CD4-positive, alpha-beta T cell (primary cell): ENCODE measurements around the gene GRID2. TPM values are rescaled to one million over a fixed set of nuclear protein-coding genes. Genes with fewer than 3 reads are reported as not detected.

Source experiments
- ATAC-seq: fragments of 200-7000 bp; cut with Tn5 transposase; one replicate; pipeline ENCODE4 v1.10.0; 2022; ENCODE audit warnings: mild to moderate bottlenecking; ENCODE audit not compliant: poor library complexity
- CTCF ChIA-PET: fragments of 350-600 bp; sonication (Branson Sonifier 250); formaldehyde crosslinking; loops from one replicate; lab custom pipeline; 2021; ENCODE audit warnings: antibody characterized with exemption, inconsistent platforms; lab: Charles Lee
- POLR2A ChIA-PET: fragments of 350-600 bp; sonication (Branson Sonifier 250); formaldehyde crosslinking; loops from one replicate; lab custom pipeline; 2021; ENCODE audit warnings: antibody characterized with exemption, inconsistent platforms; lab: Charles Lee
- DNase-seq, 14 experiments: peaks; one replicate each; pipeline ENCODE4 v3.0.0-alpha.2; 2013 to 2020; ENCODE audit warnings: mixed read lengths in 2 of 14
- H3K27ac ChIP-seq, 2 donors: one replicate each; pipeline versions ENCODE4 v1.5.1 to v1.7.0; 2013; ENCODE audit warnings: low read length in 2 of 2, low read depth in 1 of 2, mild to moderate bottlenecking in 1 of 2
- H3K27me3 ChIP-seq, 2 experiments: 1 replicate in 1 of 2; 2 replicates in 1 of 2; pipeline versions ENCODE4 v1.6.1 to v1.7.0; 2013; ENCODE audit warnings: low read length in 2 of 2, control low read depth in 1 of 2, mild to moderate bottlenecking in 1 of 2, moderate library complexity in 1 of 2; ENCODE audit not compliant: insufficient read depth in 2 of 2, control insufficient read depth in 1 of 2
- H3K36me3 ChIP-seq: one replicate; pipeline ENCODE4 v1.6.1; 2013; ENCODE audit warnings: low read length, control low read depth; ENCODE audit not compliant: insufficient read depth
- H3K4me1 ChIP-seq: one replicate; pipeline ENCODE4 v1.6.1; 2013; ENCODE audit warnings: low read length, control low read depth; ENCODE audit not compliant: insufficient read depth
- H3K4me3 ChIP-seq: one replicate; pipeline ENCODE4 v1.5.1; 2013; ENCODE audit warnings: mild to moderate bottlenecking, low read length, moderate library complexity
- H3K9me3 ChIP-seq, 2 experiments: 1 replicate in 1 of 2; 2 replicates in 1 of 2; pipeline versions ENCODE4 v1.6.1 to v1.7.0; 2013; ENCODE audit warnings: low read length in 2 of 2, mild to moderate bottlenecking in 2 of 2, control low read depth in 1 of 2, moderate library complexity in 1 of 2; ENCODE audit not compliant: control insufficient read depth in 1 of 2, insufficient read depth in 1 of 2
- H3K27ac Mint-ChIP-seq: one replicate; pipeline ENCODE4 v1.8.0; 2020; ENCODE audit warnings: mixed read lengths
- H3K27me3 Mint-ChIP-seq: one replicate; pipeline ENCODE4 v1.8.0; 2021; ENCODE audit warnings: mixed read lengths
- H3K36me3 Mint-ChIP-seq: one replicate; pipeline ENCODE4 v1.8.0; 2021; ENCODE audit warnings: low read depth, mixed read lengths
- H3K4me1 Mint-ChIP-seq: one replicate; pipeline ENCODE4 v1.8.0; 2021; ENCODE audit warnings: low read depth, mixed read lengths
- H3K4me3 Mint-ChIP-seq: one replicate; pipeline ENCODE4 v1.8.0; 2020; ENCODE audit warnings: mild to moderate bottlenecking, mixed read lengths
- H3K9me3 Mint-ChIP-seq: one replicate; pipeline ENCODE4 v1.8.0; 2020; ENCODE audit warnings: mixed read lengths
- intact Hi-C, 2 experiments: fragments of 100-400 bp; cut with DNase I in 1 of 2; cut with micrococcal nuclease in 1 of 2; formaldehyde crosslinking; loops; one replicate each; pipeline versions ENCODE4 v1.15.1 to v1.9.0; 2023 to 2025; cut with DNase I, micrococcal nuclease
- total RNA-seq, 174 experiments: library from RNA in 2 of 174; stranded (reverse) in 2 of 174; gene quantifications; one replicate each; pipeline ENCODE4 v1.2.3 and lab custom pipeline; 2021 to 2026
- TF ChIP-seq, protein P1 (sequence below): fragments of 200-600 bp; IDR thresholded peaks from one replicate; pipeline ENCODE4 v1.8.0; 2022; ENCODE audit warnings: antibody characterized with exemption, mild to moderate bottlenecking

The GRID2 gene
- total RNA-seq, 2 experiments from 2014 or later = not detected

DNA sequence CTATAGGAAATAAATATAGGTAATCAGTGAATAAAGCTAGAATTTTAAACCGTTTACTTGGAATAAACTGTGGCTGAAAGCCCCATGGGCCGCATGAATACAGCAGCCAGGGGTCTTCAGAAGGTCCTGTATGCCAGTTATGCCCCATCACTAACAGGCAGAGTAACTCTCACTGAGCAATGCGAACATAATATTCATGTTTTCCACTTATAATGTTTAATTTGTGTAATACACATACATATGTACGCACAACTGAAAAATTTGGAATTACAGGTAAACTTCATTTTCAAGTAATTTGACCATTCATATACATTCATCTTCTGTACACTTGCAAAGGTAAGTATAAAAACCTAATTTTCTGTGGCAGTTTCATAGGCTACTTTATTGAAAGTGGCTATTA is 998.5 kb downstream of the GRID2 start:
- ChIA-PET CTCF (no interaction called here), POLR2A (no interaction called here)
- H3K36me3 ChIP-seq = no peaks in the 10 kb centered on the region
- no peak for ATAC-seq
- H3K27me3 ChIP-seq = no peaks in the 10 kb centered on the region
- Mint-ChIP-seq H3K4me3 (no peak overlapping the region), H3K27ac (no peak overlapping the region), H3K4me1 (no peaks in the 10 kb centered on the region), H3K36me3 (no peaks in the 10 kb centered on the region), H3K9me3 (peaks cover 2% of the 10 kb centered on the region), H3K27me3 (no peaks in the 10 kb centered on the region)
- no peak overlapping the region for H3K27ac ChIP-seq
- H3K9me3 ChIP-seq = no peaks in the 10 kb centered on the region
- no peak overlapping the region for H3K4me3 ChIP-seq
- DNase-seq = no peak
- no peaks in the 10 kb centered on the region for H3K4me1 ChIP-seq
- TF ChIP-seq, protein P1, sequence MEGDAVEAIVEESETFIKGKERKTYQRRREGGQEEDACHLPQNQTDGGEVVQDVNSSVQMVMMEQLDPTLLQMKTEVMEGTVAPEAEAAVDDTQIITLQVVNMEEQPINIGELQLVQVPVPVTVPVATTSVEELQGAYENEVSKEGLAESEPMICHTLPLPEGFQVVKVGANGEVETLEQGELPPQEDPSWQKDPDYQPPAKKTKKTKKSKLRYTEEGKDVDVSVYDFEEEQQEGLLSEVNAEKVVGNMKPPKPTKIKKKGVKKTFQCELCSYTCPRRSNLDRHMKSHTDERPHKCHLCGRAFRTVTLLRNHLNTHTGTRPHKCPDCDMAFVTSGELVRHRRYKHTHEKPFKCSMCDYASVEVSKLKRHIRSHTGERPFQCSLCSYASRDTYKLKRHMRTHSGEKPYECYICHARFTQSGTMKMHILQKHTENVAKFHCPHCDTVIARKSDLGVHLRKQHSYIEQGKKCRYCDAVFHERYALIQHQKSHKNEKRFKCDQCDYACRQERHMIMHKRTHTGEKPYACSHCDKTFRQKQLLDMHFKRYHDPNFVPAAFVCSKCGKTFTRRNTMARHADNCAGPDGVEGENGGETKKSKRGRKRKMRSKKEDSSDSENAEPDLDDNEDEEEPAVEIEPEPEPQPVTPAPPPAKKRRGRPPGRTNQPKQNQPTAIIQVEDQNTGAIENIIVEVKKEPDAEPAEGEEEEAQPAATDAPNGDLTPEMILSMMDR = no peak
- intact Hi-C loops = no loop called here

DNA sequence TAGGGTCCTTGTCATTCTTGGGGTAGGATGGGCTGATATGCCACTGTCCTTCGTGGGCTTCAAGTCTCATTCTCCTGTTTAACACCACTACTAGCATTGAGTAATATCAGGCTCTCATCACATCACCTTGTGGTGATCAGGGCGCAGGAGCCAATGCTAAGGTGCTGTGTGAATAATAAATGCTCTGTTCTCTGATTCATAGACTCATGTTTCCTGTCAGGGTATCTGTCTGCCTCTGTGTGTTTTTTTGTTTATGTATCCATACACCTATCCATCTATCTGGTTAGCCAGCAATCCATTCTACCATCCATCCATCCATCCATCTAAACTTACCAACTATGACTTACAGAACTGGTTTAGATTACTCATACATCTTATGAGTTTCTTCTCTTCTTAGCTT is 999.7 kb downstream of the GRID2 start:
- ChIA-PET POLR2A (no interaction called here), CTCF (no interaction called here)
- intact Hi-C loops = no loop called here
- Histone ChIP-seq H3K27ac (no peak overlapping the region), H3K4me1 (no peaks in the 10 kb centered on the region), H3K9me3 (no peaks in the 10 kb centered on the region), H3K27me3 (no peaks in the 10 kb centered on the region), H3K36me3 (no peaks in the 10 kb centered on the region), H3K4me3 (no peak overlapping the region)
- peaks cover 2% of the 10 kb centered on the region for H3K9me3 Mint-ChIP-seq
- DNase-seq = no peak
- TF ChIP-seq, protein P1 = no peak
- no peaks in the 10 kb centered on the region for H3K4me1 Mint-ChIP-seq
- no peak overlapping the region for H3K4me3 Mint-ChIP-seq
- no peak overlapping the region for H3K27ac Mint-ChIP-seq
- H3K36me3 Mint-ChIP-seq = no peaks in the 10 kb centered on the region
- no peaks in the 10 kb centered on the region for H3K27me3 Mint-ChIP-seq
- ATAC-seq = no peak

DNA sequence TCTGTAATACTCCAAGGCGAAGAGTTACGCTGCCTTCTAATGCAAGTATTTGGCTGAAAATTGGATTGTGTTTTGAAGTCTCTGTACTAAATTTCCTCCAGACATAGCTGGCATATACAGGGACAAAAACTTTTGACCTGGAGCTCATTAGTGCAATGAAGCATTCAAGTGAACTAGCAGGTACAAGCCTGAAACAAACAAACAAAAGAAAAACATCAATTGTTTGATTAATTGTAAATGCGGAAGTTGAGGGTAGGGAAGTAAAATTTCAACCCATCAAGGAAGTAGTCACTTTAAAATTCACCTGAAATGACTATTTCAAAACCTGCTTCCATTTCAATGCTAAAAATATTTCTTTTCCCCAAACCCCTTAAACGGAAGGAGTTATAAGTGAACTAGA is 1008.5 kb downstream of the GRID2 start:
- POLR2A ChIA-PET = no interaction called here
- ATAC-seq = no peak
- intact Hi-C loops = loop anchor here in 1 of 2 experiments (1.0 kb wide), 1 partner anchor 8 kb away; no protein-coding TSS in a partner anchor
- TF ChIP-seq, protein P1 = no peak
- CTCF ChIA-PET = no interaction called here
- H3K36me3 Mint-ChIP-seq = no peaks in the 10 kb centered on the region
- no peaks in the 10 kb centered on the region for H3K36me3 ChIP-seq
- H3K27ac ChIP-seq = no peak overlapping the region
- H3K9me3 ChIP-seq = no peaks in the 10 kb centered on the region
- H3K9me3 Mint-ChIP-seq = peaks cover 10% of the 10 kb centered on the region
- H3K27me3 Mint-ChIP-seq = no peaks in the 10 kb centered on the region
- no peak overlapping the region for H3K4me3 ChIP-seq
- H3K4me1 ChIP-seq = no peaks in the 10 kb centered on the region
- H3K4me3 Mint-ChIP-seq = no peak overlapping the region
- H3K27me3 ChIP-seq = no peaks in the 10 kb centered on the region
- DNase-seq = no peak
- H3K27ac Mint-ChIP-seq = no peak overlapping the region
- H3K4me1 Mint-ChIP-seq = no peaks in the 10 kb centered on the region
